Central memory CD8-positive, alpha-beta T cell (primary cell): ENCODE data around the gene CALCR.

Experiments
- ATAC-seq: fragments of 150-1000 bp; cut with Tn5 transposase; replicated peaks from 2 replicates; pipeline ENCODE4 v1.10.0; 2022; ENCODE audit warnings: mild to moderate bottlenecking, moderate FRiP score, moderate number of reproducible peaks; ENCODE audit not compliant: poor library complexity, severe bottlenecking; ENCODE audit errors: extremely low read depth
- DNase-seq, 2 donors: peaks; one replicate each; pipeline ENCODE4 v3.0.0; 2021; ENCODE audit warnings: low spot score in 2 of 2
- H3K27ac Mint-ChIP-seq: one replicate; pipeline ENCODE4 v1.8.0; 2022; ENCODE audit warnings: low read depth, mild to moderate bottlenecking, moderate library complexity, mixed read lengths
- H3K27me3 Mint-ChIP-seq: one replicate; pipeline ENCODE4 v1.8.0; 2022; ENCODE audit warnings: mixed read lengths
- H3K36me3 Mint-ChIP-seq: one replicate; pipeline ENCODE4 v1.8.0; 2022; ENCODE audit warnings: mild to moderate bottlenecking, moderate library complexity, mixed read lengths; ENCODE audit not compliant: insufficient read depth
- H3K4me1 Mint-ChIP-seq: one replicate; pipeline ENCODE4 v1.8.0; 2022; ENCODE audit warnings: mixed read lengths
- H3K4me3 Mint-ChIP-seq: one replicate; pipeline ENCODE4 v1.8.0; 2022; ENCODE audit warnings: mild to moderate bottlenecking, moderate library complexity, mixed read lengths
- H3K9me3 Mint-ChIP-seq: one replicate; pipeline ENCODE4 v1.8.0; 2022; ENCODE audit warnings: mixed read lengths

The CALCR gene

DNA sequence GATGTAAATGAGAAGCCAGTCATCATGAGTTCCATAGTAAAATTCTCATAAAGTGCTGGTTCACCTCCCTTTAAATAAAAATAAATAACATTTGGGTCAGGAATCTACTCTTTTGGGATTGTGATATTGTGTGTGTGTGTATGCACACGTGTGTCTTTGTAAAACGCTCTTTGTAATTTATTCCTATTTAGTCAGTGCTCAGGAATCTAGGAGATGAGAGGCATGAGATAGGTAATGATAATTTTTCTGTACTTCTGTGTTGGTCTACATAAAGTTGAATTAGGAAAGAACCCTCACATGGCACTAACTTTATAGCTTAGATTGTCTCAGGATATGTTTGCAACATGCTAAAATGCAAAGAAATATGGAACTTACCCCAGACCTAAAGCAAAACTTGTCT is 4.9 kb upstream of the CALCR start:
- no peaks in the 10 kb centered on the region for H3K4me1 Mint-ChIP-seq
- DNase-seq = no peak
- peaks cover 26% of the 10 kb centered on the region for H3K27me3 Mint-ChIP-seq
- H3K9me3 Mint-ChIP-seq = no peaks in the 10 kb centered on the region
- H3K36me3 Mint-ChIP-seq = no peaks in the 10 kb centered on the region
- H3K27ac Mint-ChIP-seq = no peak overlapping the region
- ATAC-seq = no peak
- no peak overlapping the region for H3K4me3 Mint-ChIP-seq

DNA sequence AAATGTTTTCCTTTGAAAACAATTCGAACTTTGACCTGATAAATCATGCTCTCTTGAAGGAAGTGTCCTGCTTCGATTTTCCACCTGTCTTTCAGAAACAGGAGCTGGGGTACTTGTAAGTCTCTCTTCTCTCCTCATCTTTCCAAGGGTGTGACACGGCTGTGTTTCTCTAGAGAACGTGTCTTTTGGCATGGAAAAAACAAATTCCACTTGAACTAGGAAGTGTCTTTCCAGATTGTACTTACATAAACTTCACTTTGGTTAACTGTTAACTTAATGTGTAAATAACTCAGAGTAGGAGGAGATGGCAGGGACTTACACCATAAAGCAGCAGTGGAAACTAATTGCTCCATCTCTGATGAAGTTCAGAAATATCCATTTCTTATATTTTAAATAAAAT is 4.2 kb upstream of the CALCR start:
- Mint-ChIP-seq H3K36me3 (no peaks in the 10 kb centered on the region), H3K27ac (no peak overlapping the region), H3K4me1 (no peaks in the 10 kb centered on the region), H3K9me3 (no peaks in the 10 kb centered on the region), H3K27me3 (peaks cover 33% of the 10 kb centered on the region), H3K4me3 (no peak overlapping the region)
- DNase-seq (no peak), ATAC-seq (no peak)

DNA sequence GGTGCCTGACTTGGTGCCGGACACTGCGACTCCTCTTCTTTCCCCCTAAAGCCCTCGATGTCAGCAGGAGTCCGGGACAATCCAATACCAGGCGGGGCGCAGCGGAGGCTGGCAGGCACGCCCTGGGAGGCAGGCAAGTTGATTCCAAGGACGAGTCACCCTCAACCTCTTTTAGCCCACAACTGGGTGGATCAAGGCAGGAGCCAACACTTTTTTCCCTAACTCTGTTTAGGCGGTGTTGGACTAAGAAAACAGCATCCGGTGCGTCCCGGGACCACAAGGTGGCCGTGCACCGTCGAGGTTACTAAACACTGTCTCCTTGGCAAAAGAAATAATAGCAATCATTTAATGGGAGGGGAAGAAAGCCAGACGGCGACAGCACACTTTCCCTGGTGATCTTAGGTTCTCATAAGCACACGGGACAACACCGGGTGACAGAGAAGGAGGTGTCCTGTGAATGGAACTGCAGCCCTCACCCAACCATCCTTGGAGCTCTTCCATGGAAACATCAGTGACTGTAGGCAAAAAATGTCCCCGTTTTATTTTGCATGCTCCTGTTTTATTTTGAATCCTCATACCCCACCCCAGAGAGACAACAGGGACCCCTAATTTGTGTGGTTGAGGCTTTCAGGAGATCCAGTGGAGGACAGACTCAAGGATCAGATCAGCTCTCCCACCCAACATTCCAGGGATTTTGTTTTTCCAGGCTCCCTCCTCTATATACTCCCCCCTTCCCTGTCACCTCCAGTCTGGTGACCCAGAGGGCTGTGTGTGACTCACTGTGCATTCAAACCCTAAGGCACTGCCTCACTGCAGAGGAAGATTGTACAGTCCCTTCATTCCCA is 1.3 kb upstream of the CALCR start:
- DNase-seq (no peak), ATAC-seq (no peak)
- H3K27me3 Mint-ChIP-seq = peaks cover 36% of the 10 kb centered on the region
- H3K4me3 Mint-ChIP-seq = no peak overlapping the region
- no peaks in the 10 kb centered on the region for H3K36me3 Mint-ChIP-seq
- no peaks in the 10 kb centered on the region for H3K4me1 Mint-ChIP-seq
- no peak overlapping the region for H3K27ac Mint-ChIP-seq
- no peaks in the 10 kb centered on the region for H3K9me3 Mint-ChIP-seq

GRCh38 chr7:93574269-93574645 is 267 bp downstream of the CALCR start:
- DNase-seq = no peak
- Mint-ChIP-seq H3K27ac (no peak overlapping the region), H3K4me3 (no peak overlapping the region), H3K4me1 (no peaks in the 10 kb centered on the region), H3K27me3 (peaks cover 36% of the 10 kb centered on the region), H3K36me3 (no peaks in the 10 kb centered on the region), H3K9me3 (no peaks in the 10 kb centered on the region)
- no peak for ATAC-seq

GRCh38 chr7:93569189-93569588 is 5.3 kb downstream of the CALCR start:
- no peaks in the 10 kb centered on the region for H3K4me1 Mint-ChIP-seq
- H3K36me3 Mint-ChIP-seq = no peaks in the 10 kb centered on the region
- ATAC-seq (no peak), DNase-seq (no peak)
- H3K4me3 Mint-ChIP-seq = no peak overlapping the region
- no peaks in the 10 kb centered on the region for H3K9me3 Mint-ChIP-seq
- H3K27ac Mint-ChIP-seq = no peak overlapping the region
- peaks cover 8% of the 10 kb centered on the region for H3K27me3 Mint-ChIP-seq

DNA sequence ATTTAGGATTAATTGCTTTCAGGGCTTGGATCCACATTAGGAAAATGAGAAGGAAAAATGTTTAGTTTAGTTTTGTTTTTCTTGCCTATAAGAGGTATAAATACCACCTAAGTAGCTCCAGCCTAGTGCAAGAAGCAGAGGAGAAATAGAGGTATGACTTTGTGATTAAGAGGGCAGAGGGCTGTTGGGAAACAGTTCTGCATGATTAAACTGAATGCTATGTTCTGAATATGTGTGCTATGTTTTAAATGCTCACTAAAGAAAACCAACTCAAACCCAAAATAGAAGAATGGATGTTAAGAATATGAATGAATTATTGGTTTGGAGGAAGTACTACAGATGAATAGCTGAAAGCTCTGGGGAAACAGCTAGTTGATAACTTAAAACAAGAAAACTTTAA is 7.6 kb downstream of the CALCR start:
- H3K9me3 Mint-ChIP-seq = no peaks in the 10 kb centered on the region

GRCh38 chr7:93563584-93563983 is 10.9 kb downstream of the CALCR start:
- no peaks in the 10 kb centered on the region for H3K27me3 Mint-ChIP-seq
- no peaks in the 10 kb centered on the region for H3K36me3 Mint-ChIP-seq
- ATAC-seq (no peak), DNase-seq (no peak)
- no peak overlapping the region for H3K4me3 Mint-ChIP-seq
- no peaks in the 10 kb centered on the region for H3K9me3 Mint-ChIP-seq
- no peaks in the 10 kb centered on the region for H3K4me1 Mint-ChIP-seq
- H3K27ac Mint-ChIP-seq = no peak overlapping the region

More for the DNA sequence above, 7.6 kb downstream of the CALCR start:
- ATAC-seq = no peak
- H3K36me3 Mint-ChIP-seq = no peaks in the 10 kb centered on the region
- no peak overlapping the region for H3K27ac Mint-ChIP-seq
- no peak overlapping the region for H3K4me3 Mint-ChIP-seq
- H3K27me3 Mint-ChIP-seq = no peaks in the 10 kb centered on the region
- no peaks in the 10 kb centered on the region for H3K4me1 Mint-ChIP-seq
- DNase-seq = no peak

DNA sequence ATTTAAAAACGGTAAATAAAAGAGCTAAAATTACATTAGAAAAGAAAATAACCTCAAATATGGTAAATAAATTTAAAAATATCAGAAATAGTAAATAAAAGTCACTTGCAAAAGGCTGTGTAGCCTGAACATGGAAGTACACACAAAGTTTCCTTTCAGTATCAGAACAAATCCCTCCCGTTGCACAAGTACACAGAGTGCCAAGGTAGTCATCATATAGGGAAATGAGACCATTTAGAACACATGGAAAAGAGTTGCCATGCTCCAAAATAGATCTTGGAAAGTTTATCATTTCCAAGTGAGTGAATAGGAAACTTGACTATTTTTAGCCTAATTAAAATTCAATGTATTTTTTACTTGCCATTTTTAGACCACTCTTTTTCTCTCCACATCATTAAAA is 11.6 kb downstream of the CALCR start:
- H3K36me3 Mint-ChIP-seq = no peaks in the 10 kb centered on the region
- H3K27ac Mint-ChIP-seq = no peak overlapping the region
- no peaks in the 10 kb centered on the region for H3K4me1 Mint-ChIP-seq
- no peaks in the 10 kb centered on the region for H3K9me3 Mint-ChIP-seq
- no peak overlapping the region for H3K4me3 Mint-ChIP-seq
- ATAC-seq = no peak
- no peaks in the 10 kb centered on the region for H3K27me3 Mint-ChIP-seq
- no peak for DNase-seq

GRCh38 chr7:93562106-93562505 is 12.4 kb downstream of the CALCR start:
- no peaks in the 10 kb centered on the region for H3K4me1 Mint-ChIP-seq
- DNase-seq (no peak), ATAC-seq (no peak)
- H3K27me3 Mint-ChIP-seq = no peaks in the 10 kb centered on the region
- no peaks in the 10 kb centered on the region for H3K9me3 Mint-ChIP-seq
- H3K27ac Mint-ChIP-seq = no peak overlapping the region
- no peaks in the 10 kb centered on the region for H3K36me3 Mint-ChIP-seq
- no peak overlapping the region for H3K4me3 Mint-ChIP-seq

DNA sequence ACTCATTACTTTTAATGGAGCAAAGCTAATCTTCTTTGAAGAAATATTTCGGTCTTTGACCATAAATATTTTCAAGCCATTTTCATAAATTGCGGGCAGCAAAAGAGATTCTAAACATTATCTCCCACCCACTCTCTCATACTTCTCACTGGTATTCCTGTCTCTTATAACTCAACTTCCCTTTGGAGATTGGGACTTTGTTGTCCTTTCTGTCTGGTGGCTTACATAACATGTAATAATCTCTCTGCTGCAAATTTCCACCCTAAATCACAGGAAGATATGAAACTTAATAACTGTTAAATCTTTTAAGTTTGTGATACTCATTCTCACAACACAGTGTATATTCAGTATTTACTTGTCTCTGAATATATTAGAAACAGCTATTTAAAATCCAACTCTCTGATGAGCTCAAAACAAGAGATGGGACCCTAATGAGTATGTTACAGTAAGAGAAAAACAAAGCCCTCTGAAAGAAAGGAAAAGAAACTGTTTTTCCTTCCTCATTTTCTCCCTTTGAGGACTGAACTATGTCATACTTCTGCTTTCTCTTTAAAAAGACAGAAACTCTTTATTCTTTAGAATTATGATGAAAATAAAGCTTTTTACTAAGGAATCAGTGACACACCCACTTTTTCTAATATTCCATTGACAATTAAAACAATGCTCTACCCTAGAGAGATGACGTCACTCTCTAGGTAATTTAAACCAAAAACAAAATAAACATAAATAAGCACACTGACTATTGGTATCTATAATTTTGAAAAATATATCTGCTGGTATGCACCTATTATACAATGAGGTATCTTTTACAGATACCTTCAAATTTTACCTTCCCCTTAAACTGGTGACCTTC is 14.7 kb downstream of the CALCR start:
- DNase-seq (no peak), ATAC-seq (no peak)
- Mint-ChIP-seq H3K27me3 (no peaks in the 10 kb centered on the region), H3K27ac (no peak overlapping the region), H3K9me3 (no peaks in the 10 kb centered on the region), H3K36me3 (no peaks in the 10 kb centered on the region), H3K4me1 (no peaks in the 10 kb centered on the region), H3K4me3 (no peak overlapping the region)

DNA sequence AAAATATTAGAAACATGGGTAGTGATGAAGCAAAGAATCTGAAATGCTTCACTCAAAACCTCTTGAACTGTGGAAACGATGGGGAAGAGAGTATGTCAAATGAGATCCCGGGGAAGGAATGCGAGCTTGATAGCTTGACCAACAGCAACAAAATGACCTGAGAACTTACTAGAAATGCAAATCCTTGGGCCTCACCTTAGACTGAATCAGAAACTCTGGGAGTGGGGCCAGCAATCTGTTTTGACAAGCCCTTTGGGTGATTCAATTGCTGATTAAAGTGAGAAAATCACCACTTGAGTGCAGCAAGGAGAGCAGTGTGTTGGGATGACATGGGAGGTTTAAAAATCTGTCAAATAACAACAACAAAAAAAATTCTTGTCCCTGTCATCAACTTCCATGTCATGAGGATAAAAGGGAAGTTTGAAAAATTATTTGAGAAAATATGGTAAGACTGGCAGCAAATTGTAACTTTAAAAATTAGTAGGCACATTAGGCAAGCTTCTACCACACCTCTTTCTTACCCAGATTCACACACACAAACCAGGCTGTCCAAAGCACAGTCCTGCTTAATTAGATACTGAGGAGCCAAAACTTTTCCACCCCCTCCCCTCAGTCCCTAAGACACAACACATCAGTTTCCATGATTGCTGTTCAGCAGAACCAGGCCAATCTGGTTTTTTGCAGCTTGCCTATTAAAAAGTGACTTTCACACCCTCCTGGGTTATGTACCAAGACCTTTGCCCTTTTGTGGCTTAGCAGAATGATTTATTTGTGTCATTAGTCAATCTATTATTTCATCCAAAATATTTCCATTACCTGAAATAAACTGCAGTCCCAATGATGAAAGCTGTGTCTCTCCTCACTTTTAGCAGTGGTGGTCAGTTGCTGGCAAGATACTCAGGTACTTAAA is 15.6 kb downstream of the CALCR start:
- Mint-ChIP-seq H3K4me3 (no peak overlapping the region), H3K36me3 (no peaks in the 10 kb centered on the region), H3K27ac (no peak overlapping the region), H3K9me3 (no peaks in the 10 kb centered on the region), H3K27me3 (no peaks in the 10 kb centered on the region), H3K4me1 (no peaks in the 10 kb centered on the region)
- ATAC-seq (no peak), DNase-seq (no peak)

GRCh38 chr7:93551931-93552330 is 22.6 kb downstream of the CALCR start:
- DNase-seq (no peak), ATAC-seq (no peak)
- H3K27me3 Mint-ChIP-seq = no peaks in the 10 kb centered on the region

More at GRCh38 chr7:93551931-93552330, 22.6 kb downstream of the CALCR start:
- Mint-ChIP-seq H3K36me3 (no peaks in the 10 kb centered on the region), H3K9me3 (peaks cover 6% of the 10 kb centered on the region), H3K27ac (no peak overlapping the region), H3K4me3 (no peak overlapping the region), H3K4me1 (no peaks in the 10 kb centered on the region)
